ENCODE measurements around the gene NIPBL. TPM values are rescaled to one million over a fixed set of nuclear protein-coding genes. Genes with fewer than 3 reads are reported as not detected.

The NIPBL gene
- total RNA-seq, 1 experiment from 2014 or later = 61.3 TPM

DNA sequence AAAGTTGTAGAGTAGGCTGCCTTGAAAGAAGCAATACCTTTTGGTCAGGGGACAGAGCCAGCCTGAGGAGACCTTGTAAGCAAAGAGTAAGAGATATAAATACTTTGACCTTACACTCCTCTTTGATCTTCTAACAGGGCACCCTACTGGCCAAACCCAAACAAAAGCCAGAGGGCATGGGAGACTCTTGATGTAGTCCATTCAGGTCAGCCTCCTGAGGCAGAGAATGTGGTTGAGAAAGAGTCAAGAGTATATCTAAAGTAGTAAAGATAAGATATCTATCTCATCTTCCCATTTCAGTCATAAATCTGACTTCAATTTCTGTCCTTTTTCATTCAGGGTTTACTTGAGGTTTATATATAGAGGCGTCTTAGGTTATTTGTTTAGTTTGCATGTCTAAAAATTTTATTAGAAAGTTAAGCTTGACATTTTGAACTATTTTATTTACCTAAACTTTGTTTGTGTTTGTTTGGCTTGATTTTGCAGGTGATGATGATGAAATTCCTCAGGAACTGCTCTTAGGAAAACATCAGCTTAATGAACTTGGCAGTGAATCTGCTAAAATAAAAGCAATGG lies 125.7 kb downstream of the NIPBL start:
- TF ChIP-seq, protein P1, sequence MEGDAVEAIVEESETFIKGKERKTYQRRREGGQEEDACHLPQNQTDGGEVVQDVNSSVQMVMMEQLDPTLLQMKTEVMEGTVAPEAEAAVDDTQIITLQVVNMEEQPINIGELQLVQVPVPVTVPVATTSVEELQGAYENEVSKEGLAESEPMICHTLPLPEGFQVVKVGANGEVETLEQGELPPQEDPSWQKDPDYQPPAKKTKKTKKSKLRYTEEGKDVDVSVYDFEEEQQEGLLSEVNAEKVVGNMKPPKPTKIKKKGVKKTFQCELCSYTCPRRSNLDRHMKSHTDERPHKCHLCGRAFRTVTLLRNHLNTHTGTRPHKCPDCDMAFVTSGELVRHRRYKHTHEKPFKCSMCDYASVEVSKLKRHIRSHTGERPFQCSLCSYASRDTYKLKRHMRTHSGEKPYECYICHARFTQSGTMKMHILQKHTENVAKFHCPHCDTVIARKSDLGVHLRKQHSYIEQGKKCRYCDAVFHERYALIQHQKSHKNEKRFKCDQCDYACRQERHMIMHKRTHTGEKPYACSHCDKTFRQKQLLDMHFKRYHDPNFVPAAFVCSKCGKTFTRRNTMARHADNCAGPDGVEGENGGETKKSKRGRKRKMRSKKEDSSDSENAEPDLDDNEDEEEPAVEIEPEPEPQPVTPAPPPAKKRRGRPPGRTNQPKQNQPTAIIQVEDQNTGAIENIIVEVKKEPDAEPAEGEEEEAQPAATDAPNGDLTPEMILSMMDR (conservative IDR thresholded peaks at IDR 0.05) = no peak
- Histone ChIP-seq H2BK12ac (ENCODE audit: insufficient read length, low read depth, low read length) (no peak overlapping the region), H3K4ac (ENCODE audit: low read depth, low read length) (no peak overlapping the region), H3K56ac (ENCODE audit: insufficient read length, low read depth, low read length) (no peak overlapping the region), H4K8ac (replicated peaks; ENCODE audit: insufficient read length, low read depth, low read length) (no peak overlapping the region), H2AK5ac (ENCODE audit: insufficient read length, low read length) (no peak overlapping the region), H3K4me1 (ENCODE audit: insufficient read depth, low read length) (no peaks in the 10 kb centered on the region), H4K91ac (ENCODE audit: insufficient read length, low read depth, low read length) (no peak overlapping the region), H3K9ac (ENCODE audit: extremely low read depth, insufficient read length, low read length) (no peak overlapping the region), H3K23me2 (ENCODE audit: insufficient read length, low read depth, low read length, poor library complexity, severe bottlenecking) (no peaks in the 10 kb centered on the region), H3T11ph (ENCODE audit: low read length) (no peak overlapping the region), H3K79me1 (ENCODE audit: insufficient read depth, low read depth, low read length, poor library complexity, severe bottlenecking) (no peaks in the 10 kb centered on the region), H3K27me3 (ENCODE audit: insufficient read depth, low read length) (no peaks in the 10 kb centered on the region), H2BK20ac (ENCODE audit: low read depth, low read length, poor library complexity, severe bottlenecking) (no peak overlapping the region), H2BK120ac (ENCODE audit: low read depth, low read length, poor library complexity, severe bottlenecking) (no peak overlapping the region), H2AFZ (ENCODE audit: low read length) (no peak overlapping the region), H3K14ac (ENCODE audit: insufficient read depth, low read length) (no peak overlapping the region), H3K23ac (ENCODE audit: insufficient read length, low read depth, low read length) (no peak overlapping the region), H2BK5ac (ENCODE audit: insufficient read length, low read length) (no peak overlapping the region), H3K79me2 (ENCODE audit: insufficient read depth, low read length) (no peaks in the 10 kb centered on the region), H3K18ac (ENCODE audit: insufficient read length, low read depth, low read length) (no peak overlapping the region), H3K4me2 (ENCODE audit: insufficient read depth, insufficient read length, low read length) (no peak overlapping the region), H3K27ac (ENCODE audit: insufficient read length, low read depth, low read length) (no peak overlapping the region), H4K20me1 (ENCODE audit: control insufficient read depth, insufficient read depth, insufficient read length) (no peaks in the 10 kb centered on the region), H3K9me3 (ENCODE audit: control insufficient read depth, low read depth, low read length) (no peaks in the 10 kb centered on the region), H4K5ac (ENCODE audit: insufficient read length, low read depth, low read length) (no peak overlapping the region), H2BK15ac (ENCODE audit: low read depth, low read length) (no peak overlapping the region)
- WGBS (ENCODE audit: extremely low coverage, insufficient read length, low lambda C conversion rate) = no CpG with 5 or more reads among the region's 1 CpG
- Mint-ChIP-seq H3K36me3 (ENCODE audit: insufficient read depth in 1 of 3, low read depth in 3 of 3) (peaks cover 4 to 32% (median 29%) of the 10 kb centered on the region in 3 experiments; a peak in 5 of 7 replicates), H3K4me1 (no peaks in the 10 kb centered on the region), H3K27me3 (ENCODE audit: low read depth) (no peaks in the 10 kb centered on the region), H3K27ac (peak overlapping the region in 1 of 3 experiments; percentile 44; a peak in 1 of 7 replicates), H3K4me3 (no peak overlapping the region), H3K9me3 (no peaks in the 10 kb centered on the region)
- DNase-seq = no peak

Data from H9 (cell line).